GM18498 (cell line): ENCODE results near the gene TSTD2.

Source experiments
- ATAC-seq: cut with Tn5 transposase; IDR thresholded peaks from one replicate; pipeline ENCODE4 v1.9.1; 2021; ENCODE audit warnings: mild to moderate bottlenecking, moderate library complexity; ENCODE audit not compliant: unreplicated experiment

The TSTD2 gene

DNA sequence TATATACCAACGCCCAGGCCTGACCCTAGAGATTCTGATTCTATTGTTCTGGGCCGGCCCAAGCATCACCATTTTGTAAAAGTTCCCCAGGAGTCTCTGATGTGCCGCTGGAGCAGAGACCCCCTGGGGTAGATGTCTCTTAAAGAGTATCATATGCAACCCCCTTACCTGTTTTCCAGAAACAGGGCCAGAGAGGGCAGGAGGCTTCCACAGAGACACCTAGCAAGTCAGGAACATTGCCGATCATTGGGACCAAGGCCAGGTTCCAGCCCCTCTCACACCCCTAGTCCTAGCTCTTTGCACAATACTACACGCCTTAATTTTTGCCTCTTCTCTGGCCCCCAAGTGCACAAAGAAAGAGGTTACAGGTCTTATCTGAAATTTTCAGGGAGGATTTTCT, 67.9 kb downstream of the TSTD2 start:
- ATAC-seq, result no peak

DNA sequence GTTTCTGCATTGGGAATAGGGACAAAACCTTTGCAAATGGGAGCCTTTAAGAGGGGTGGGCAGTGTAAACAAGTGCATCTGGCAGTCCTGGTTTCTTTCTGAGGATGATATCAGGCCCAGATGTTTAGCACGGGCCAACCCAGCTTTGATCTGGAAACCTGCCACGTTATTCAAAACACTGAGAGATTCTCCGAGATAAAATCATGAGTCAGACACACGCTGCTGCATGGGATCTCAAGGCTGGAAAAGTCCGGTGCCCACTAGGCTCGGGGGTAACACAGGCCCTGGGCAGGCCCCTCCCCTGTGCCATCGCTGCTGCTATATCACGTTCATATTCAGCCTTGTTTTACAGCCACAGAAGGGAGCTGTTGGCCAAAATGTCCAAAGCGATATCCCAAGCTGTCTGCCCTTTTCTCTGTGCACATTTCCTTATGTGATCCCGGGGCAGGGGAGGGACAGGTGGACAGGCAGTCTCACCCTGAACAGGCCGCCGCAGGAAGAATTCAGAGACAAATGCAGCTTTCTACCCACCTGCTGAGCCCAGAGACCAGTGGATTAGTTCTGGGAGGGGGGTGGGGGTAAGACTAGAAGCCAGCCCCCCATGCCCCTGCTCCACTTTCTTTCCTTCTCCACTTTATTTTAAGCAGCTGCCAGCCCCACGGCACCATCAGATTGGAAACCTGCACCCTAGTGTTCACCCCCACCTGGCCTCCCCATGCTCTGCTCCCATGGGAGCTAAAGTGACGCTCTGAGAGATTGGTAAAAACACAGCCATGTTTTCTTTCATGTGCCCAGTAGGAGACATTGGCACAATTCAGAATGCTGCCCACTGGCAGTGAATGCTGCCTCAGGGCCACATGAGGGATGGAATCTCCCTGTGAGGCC, 68.6 kb downstream of the TSTD2 start:
- no peak for ATAC-seq

DNA sequence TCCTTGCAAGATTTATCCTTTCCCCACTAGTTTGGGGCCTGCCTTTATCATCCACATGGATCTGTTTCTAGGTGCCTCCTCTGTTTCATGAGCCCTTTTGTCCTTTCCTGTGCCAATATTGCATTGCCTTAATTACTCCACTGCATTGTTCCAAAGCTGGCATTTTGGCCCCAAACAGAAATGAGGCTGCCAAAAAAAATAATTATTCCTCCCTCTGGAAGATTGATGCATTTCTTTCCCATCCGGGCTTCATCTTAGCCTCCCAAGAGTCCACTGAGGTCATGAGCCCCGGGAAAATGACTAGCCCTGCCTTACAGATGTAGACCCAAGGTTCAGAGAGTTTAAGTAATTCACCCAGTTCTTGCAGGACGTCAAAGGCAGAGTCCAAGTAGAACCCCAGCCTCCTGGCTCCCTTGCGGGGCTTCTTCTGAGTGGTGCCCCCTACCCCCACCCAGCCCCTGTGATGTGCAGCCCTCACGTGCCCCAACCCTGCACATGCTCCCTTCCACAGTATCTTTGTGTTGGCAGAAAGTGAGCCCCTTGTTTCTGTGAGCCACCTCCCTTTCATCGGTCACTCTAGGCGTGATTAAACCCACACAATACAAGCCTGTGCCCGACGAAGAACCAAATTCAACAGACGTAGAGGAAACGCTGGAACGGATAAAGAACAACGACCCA, 69.6 kb downstream of the TSTD2 start:
- no peak for ATAC-seq

DNA sequence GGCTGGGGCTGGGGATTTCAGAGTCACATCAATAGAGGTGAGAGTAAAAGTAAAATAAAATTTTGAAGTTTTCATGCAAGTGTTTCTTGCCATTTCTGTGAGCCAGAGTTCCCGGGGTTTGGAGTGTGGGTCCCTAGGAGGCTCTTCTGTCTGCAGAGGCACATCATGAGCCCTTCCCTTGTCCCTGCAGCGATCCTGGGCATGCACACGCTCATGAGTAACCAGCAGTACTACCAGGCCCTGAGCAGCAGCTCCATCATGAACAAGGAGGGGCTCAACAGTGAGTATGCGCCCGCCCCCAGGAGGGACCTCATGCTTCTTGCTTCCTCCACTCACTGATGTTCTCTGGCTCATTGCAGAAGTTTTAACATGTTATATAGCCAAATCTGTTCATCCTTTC, 70.6 kb downstream of the TSTD2 start:
- ATAC-seq, result no peak

DNA sequence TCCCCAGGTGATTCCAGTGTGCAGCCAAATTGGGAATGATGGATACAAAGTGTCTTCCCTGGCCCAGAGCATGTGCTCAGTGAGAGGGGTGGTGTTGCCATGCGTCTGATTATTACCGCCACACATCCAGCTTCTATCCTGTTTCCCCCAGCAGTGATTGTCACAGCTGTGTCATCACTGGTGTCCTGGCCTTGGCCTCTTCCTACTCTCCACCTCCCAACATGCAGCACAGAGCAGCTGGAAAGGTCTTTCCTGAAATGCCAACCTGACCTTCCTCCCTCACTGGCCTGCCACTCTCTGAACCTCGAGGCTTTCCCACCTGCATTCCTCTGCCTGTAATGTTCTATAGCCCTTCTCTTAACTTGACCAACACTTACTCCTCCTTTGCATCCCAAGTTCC, 71.7 kb downstream of the TSTD2 start:
- ATAC-seq, result no peak

DNA sequence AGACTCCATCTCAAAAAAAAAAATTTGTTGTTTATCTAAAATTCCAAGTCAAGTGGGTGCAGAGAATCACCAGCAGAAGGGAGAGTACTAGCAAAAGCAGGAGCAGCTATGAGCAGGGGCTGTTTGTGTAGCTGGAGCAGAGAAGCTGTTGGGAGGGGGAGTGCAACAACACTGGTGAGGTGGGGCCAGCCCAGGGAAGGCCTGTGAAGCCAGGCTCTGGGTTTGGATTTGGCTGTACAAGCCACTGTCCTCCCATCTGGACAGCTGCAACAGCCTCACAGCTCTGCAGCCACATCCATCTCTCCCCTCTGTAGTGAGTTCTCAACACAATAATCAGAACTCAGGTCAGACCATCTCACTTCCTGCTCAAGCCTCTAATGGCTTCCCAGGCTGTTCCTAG, 72.3 kb downstream of the TSTD2 start:
- ATAC-seq, result no peak

DNA sequence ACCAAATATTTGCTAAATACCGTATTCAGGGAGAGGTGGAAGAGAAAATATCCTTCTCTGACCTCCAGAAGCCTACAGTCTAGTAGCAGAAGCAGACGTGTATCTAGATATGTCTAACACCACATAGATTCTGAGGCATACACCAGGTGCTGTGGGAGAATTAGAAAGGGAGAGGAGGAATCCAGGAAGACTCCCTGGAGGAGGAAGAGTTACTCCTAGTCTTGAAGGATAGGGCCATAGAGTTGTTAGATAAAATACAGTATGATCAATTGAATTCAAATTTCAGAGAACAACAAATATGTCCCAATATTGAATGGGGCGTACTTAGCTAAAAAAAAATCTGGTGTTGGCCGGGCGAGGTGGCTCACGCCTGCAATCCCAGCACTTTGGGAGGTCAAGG, 73.0 kb downstream of the TSTD2 start:
- ATAC-seq, result no peak

DNA sequence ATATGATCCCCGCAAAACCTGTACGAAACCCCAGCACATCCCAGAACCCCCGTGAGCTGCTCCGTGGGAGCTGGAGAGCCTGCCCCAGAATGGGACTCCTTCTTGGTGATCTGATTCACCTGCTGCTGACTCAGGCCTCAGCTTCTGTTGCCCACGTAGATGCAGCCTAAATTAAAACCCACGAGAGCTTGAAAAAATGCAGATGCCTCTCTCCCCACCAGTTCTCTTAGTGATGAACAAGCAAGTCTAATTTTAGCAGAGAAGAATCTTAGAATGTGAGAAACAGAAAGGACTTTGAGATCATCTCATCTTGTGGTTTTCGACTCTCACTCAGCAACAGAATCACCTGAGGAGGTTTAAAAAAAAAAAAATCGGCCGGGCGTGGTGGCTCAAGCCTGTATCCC, 74.1 kb downstream of the TSTD2 start:
- peak; percentile 83 for ATAC-seq

DNA sequence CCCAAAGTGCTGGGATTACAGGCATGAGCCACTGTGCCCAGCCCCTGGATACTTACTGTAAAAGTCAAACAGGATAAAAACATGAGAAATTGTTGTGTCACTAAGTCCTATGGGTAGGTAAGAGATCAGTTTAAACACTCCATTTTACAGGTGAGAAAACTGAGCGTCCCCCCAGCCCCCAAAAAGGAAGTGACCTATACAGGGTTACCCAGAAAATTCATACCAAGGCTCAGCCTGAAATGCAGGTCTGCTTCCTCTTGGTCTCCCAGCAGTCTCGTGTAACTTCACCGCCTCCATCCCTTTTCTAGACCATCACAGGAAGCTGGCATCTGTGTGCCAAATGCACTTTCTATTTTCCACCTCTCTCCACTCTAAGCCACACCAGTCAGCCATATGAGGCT, 74.5 kb downstream of the TSTD2 start:
- ATAC-seq, result peak; percentile 32

DNA sequence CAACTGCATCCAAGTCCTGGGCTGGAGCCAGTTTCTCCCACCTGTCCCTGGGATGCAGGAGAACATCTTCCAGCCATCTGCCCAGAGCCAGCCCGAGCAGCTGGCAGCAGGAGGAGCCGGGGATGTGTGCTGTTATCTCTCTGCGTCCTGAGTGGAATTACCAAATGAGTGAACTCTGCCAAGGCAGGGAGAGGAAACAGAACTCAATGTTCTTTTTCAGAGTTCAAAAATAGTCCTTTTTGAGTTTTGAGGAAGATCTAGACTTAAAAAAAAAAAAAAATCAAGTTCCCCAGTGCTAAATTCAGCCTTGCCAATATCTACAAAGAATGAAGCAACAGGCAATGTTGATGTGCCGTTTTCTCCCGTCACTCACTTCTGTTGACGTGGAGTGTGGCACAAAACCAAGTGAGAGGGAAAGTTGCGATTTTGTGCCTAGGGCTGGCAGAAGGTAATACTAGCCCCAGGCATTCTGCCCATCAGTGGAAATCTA, 75.5 kb downstream of the TSTD2 start:
- ATAC-seq, result no peak

DNA sequence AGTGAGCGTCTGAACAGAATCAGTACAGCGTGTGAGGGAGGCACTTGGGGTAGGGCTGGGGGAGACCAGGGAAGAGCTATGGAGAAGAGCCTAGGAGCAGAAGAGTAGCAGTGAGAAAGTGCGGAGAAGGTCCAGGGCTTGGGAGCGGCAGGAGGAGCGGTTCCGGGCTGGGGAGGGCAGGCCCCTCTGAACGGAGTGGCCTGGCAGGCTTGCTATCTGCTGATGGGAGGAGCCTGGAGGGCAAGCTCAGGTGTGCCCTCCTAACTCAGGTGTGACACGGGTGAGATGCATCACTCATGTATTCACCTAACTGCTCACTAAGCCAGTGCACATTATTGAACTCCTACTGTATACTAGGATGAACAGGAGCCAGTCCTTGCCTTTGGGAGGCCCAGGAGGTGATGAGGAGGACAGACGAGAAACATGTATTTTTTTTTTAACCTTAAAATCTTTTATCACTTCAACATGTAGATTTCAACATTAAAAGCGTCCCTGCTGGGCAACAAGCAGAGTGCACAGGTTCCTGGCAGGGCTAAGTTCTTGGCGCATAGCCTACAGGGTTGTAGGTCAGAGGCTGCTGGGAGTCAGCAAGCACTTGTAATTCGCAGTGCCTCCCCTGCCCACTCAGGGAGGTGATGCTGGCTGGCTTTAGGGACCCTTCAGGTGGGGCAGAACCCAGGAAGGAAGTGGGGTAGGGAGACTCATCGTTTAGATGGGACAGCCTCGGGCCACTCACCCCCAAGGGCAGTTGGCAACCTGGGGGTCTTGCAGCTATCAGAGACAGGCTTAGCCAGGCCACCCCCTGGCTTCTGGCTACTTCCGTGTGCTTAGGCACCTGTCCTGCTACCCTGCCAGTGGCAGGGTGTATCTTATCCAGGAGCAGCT, 76.2 kb downstream of the TSTD2 start:
- no peak for ATAC-seq

DNA sequence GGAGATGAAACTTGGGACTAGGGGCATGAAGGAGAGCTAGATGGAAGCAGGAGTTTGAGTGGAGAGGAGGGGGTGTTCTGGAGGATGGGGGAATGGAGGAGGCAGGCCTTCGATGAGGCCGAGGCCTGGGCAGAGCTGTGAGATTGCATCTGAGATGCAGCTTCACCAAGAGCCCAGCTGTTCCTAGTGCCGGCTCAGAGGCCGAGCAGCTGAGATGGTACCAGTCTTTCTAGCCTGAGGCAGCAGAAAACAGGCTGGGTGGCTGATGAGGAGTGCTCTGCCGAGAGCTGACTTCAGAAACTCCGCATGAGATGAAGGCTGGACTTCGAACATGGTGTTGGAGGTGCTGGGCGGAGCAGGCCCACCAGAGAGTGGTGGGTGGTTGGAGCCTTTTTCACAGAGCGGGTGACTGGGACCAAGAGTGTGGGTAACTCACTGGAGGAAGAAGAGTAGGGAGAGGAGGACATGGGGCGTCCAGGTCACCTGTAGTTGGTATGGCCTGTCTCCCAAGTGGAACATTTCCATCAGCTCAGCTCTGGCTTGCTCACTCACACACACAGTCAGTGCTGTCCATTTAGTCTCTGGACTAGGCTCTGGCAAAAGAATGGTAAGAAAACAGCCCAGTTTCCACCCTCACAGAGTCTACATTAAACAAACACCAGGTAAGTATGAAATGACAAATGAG, 77.0 kb downstream of the TSTD2 start:
- no peak for ATAC-seq

DNA sequence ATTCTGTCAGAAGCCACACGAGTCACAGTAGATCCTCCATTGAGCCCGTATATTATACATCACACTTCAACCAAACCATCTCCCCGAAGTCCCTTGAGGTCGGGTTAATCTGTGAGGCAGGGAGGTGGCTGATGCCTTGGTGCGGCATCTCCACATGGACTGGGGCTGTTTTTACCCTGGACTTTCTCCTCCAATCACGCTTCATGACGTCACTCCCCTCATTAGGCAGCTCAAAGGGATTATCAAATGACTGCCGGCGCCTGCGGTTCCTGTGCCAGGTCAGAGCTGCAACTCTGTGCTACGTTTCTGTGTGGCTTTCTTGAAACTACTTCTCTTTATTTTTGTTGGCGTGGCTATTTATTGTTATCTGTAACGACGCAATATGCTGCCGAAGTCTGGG, 78.0 kb downstream of the TSTD2 start:
- no peak for ATAC-seq

DNA sequence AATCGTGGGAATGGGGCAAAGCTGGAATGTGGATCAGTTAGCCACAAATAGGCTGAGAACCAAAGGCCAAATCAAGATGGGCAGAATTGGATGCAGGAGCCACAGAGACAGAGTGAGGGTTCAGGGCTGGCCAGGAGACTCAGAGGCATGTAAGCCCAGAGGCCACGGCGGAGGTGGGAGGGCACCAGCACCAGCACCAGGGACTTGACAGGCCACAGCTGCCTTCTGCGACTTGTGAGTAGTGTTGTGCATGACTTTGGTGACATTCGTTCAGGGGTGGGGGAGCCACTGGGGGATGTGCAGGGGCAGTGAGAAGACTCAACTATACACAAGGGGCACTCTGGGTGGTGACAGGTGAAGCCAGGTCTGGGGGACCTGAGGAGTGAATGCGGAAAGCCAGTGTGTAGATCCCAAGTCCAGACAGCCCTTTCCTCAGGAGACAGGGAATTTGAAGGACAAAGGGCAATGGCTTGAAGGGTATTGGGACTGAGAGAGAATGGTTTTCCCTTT, 78.5 kb downstream of the TSTD2 start:
- ATAC-seq, result no peak

DNA sequence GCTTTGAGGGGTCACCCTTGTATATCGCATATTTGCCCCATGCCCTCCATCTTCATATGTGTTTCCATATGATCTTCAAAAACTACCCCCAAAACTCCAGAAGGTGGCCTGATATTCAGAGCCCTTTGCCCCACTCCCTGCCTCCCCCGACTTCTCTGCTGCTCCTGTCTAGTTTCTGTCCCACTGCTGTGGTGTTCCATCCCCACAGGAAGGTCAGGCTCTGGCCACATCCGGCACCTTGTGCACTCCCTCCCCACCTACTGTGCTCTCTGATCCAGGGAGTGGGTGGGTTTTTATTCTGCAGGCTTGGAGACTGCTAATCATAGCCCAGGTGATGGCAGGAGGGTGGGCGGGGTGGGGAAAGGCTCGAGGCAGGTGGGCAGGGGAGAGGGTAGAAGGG, 79.3 kb downstream of the TSTD2 start:
- ATAC-seq, result no peak

DNA sequence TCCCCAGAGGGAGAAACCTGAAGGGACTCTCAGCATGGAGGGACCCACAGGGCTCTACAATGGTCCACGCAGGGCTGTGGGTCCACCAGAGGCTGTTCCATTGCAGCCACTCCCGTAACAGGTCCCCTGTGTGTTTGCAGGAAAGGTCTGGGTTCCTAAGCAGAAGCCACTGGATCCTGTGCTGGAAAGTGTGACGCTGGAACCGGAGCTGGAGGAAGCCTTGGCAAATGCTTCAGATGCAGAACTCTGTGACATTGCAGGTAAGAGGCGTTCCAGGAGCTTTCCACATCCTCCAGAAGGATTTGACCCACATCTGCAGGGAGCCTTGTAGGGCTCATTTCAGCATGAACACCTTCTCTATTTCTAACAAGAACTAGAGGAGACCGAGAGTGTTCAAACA, 80.0 kb downstream of the TSTD2 start:
- ATAC-seq, result no peak

DNA sequence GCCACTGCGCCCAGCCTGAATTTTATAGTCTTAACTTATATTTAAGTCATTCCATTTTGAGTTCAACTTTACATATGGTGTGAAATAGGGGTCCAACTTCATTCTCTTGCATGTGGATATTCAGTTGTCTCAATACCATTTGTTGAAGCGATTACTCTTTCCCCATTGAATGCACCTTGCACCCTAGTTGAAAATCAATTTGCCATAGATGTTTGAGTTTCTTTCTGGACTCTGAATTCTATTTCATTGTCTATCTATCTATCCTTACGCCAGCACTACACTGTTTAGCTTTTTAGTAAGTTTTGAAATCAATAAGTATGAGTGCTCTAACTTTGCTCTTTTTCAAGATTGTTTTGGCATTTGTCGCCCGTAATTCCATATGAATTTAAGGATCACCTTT, 81.9 kb downstream of the TSTD2 start:
- ATAC-seq, result no peak

DNA sequence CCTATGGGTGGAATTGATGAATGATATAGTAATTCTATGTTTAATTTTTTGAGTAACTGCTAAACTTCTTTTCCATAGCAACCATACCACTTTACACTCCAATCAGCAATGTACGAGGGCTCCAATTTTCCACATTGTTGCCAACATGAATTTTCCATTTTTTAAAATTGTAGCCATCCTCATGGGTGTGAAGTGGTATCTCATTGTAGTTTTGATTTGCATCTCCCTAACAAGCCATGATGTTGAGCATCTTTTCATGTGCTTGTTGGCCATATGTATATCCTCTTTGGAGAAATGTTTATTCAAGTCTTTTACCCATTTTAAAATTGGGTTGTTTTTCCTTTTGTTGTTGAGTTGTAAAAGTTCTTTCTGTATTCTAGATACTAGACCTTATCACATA, 82.8 kb downstream of the TSTD2 start:
- ATAC-seq, result no peak
